NCI-H1092 (cell line): ENCODE measurements around the gene ZHX3.

Source experiments
- DNase-seq: peaks from one replicate; lab custom pipeline; 2025; lab: John Stamatoyannopoulos, UW

The ZHX3 gene

GRCh38 chr20:41151134-41151869 lies 166.2 kb downstream of the ZHX3 start:
- no peak for DNase-seq

GRCh38 chr20:41150664-41151063 lies 166.9 kb downstream of the ZHX3 start:
- no peak for DNase-seq

DNA sequence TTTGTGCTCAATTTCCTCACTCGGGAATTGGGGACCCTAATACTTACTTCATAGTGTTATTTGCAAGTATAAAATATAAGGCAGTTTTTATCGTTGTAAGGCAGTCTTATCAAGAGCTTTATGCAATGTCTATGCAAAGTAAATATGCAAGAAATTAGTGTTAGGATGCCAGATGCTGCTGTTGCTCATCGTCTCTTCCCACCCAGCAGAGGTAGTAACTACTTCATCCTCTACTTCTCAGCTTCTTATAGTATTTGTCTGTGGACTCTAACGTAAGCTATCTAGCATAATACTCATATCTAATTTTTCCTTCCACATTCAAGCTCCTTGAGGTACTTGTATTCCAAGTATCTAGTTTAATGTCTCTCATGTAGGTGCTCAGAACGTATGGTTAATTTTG lies 168.6 kb downstream of the ZHX3 start:
- DNase-seq: no peak

DNA sequence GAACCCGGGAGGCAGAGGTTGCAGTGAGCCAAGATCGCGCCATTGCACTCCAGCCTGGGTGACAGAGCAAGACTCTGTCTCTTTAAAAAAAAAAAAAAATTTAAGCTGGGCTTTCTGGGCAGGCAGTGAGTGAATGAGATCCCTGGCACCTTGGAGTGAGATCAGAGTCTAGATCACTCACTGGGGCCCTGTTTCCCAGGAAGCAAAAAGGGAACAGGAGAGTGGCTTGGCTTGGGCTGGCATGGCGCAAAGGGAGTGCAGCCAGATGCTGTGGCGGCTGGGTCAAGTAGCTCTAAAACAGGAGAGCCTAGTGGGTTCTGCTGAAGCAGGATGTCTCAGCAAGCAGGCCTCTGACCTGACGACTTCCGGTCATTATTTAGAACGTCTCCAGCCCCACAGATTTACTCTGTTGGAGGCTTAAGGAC lies 169.8 kb downstream of the ZHX3 start:
- no peak for DNase-seq

DNA sequence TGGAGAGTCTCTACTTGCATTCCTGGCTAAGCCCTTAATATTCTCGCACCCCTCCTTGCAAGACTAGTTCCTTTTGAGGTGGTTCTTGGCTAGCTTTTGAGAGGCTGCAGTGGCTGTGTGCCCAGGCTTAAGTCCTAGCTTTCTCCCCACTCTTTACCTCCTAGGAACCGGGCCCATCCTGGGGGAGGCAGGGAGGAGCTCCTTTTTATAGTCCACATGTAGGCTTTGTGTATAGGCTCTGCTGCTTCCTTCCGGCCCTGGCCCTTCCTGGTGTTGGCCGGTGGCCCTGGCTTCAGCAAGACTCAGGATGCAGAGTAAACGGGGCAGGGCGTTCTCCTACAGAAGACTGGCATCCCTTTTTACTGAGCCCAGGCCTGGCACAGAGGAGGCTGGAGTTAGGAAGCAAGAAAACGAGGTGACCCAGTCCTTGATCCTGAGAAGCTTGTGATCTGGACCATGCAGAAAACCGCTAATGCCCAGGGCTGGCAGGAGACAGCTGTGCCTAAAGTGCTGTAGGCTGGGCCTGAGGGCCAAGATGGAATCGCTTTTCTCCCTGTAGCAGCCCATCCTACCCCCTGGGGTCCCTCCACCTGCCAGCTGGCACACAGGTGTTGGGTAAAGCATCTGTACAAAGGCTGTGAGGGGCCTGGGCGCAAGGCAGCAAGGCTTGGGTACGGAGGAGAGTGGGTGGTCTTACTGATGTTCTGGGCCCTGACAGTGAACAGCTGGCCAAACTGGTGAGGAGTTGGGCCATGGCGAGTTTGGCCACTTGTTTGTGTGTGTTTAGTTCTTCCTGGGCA lies 171.5 kb downstream of the ZHX3 start:
- DNase-seq: no peak

DNA sequence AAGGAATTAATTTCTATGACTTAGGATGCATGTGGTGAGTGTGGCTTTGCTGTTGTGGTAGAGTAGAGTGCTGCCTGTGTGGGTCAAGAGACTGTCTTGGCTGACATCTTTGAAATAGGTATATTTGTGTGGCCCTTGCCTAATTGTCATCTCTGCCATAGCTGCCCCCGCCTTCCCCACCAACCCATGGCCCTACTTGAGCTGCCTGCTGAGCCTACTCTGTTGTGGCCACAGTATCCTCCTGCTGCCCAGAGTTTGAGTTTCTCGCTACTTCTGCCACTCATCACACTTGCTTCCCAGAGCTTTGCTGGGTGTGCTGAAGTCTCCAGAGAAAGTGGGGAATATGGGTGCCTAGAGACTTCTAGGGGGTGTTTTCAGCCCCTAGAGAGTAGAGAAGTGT lies 172.2 kb downstream of the ZHX3 start:
- no peak for DNase-seq

DNA sequence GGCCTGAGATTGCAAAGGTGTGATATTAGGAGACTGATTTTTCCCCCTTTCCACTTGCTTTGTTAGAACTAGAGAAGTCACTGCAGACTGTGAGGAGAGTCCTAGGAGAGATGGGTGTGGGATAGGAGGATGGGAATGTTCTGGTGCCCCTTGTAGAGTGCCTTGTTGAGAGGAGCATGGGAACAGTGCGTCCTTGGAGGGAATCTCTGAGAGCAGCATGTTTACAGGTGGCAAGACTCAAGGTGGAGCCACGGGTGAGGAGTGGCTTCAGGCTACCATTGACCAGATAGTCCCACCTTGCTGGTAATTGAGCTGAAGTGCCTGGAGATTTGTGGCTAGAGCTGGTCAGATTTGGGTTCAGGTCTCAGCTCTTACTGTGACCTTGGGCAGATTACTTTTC lies 174.2 kb downstream of the ZHX3 start:
- DNase-seq: no peak

- no peak for DNase-seq
These were observed 174.6 kb downstream of the ZHX3 start for GRCh38 chr20:41142919-41143318.

DNA sequence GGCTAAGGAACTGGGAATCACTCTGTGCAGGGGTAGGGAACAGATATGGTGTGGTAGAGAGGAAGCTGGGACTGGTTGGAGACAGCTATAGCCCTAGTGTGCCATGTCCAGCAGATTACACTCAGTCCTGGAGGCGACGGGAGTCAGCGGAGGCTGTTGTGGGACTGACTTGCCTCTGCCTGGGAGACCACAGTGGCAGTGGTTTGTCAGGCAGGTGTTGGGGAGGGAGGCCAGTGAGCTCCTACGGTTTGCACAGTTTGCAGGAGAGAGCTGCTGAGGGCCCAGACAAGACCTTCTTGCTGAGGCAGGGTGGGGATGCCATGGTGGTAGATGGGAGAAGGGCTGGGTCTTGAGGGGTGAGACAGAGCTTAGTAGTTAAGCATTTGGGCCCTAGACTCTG lies 175.3 kb downstream of the ZHX3 start:
- no peak for DNase-seq

GRCh38 chr20:41141153-41141815 lies 176.2 kb downstream of the ZHX3 start:
- DNase-seq: no peak

GRCh38 chr20:41140226-41141133 lies 177.1 kb downstream of the ZHX3 start:
- no peak for DNase-seq

GRCh38 chr20:41139227-41140093 lies 178.1 kb downstream of the ZHX3 start:
- no peak for DNase-seq

- no peak for DNase-seq
These were observed 178.9 kb downstream of the ZHX3 start for GRCh38 chr20:41138475-41139226.

DNA sequence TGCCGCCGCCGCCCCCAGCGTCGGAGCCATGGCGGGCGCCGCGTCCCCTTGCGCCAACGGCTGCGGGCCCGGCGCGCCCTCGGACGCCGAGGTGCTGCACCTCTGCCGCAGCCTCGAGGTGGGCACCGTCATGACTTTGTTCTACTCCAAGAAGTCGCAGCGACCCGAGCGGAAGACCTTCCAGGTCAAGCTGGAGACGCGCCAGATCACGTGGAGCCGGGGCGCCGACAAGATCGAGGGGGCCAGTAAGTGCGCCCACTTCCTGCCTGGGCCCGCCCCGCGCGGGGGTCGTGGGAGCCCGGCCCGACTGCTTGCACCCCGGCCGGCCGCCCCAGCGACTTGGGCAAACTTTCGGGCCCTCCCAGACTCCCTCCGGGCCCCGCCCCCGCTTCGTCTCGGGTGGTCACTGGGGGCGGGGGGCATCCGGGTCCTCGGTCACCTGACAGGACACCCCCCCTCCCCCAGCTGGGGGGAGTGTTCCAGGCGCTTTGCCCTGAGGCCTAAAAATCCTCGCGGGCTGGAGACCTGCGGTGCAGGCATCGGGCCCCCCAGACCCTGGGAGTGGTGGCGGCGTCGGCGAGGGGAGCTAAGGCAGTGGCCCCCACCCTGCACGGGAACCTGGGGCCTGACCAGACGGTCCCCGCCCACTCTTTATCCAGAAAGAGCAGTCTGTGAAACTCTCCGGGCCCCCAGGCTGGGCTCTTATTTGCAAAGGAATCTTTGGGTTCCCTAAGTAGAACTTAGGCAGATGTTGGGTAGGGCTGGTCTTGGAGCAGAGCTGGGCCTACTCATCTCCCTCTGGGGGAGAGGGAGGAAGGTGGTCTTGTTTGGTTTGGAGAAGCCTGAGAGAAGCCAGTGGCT lies 179.7 kb downstream of the ZHX3 start:
- DNase-seq: peak; percentile 27

DNA sequence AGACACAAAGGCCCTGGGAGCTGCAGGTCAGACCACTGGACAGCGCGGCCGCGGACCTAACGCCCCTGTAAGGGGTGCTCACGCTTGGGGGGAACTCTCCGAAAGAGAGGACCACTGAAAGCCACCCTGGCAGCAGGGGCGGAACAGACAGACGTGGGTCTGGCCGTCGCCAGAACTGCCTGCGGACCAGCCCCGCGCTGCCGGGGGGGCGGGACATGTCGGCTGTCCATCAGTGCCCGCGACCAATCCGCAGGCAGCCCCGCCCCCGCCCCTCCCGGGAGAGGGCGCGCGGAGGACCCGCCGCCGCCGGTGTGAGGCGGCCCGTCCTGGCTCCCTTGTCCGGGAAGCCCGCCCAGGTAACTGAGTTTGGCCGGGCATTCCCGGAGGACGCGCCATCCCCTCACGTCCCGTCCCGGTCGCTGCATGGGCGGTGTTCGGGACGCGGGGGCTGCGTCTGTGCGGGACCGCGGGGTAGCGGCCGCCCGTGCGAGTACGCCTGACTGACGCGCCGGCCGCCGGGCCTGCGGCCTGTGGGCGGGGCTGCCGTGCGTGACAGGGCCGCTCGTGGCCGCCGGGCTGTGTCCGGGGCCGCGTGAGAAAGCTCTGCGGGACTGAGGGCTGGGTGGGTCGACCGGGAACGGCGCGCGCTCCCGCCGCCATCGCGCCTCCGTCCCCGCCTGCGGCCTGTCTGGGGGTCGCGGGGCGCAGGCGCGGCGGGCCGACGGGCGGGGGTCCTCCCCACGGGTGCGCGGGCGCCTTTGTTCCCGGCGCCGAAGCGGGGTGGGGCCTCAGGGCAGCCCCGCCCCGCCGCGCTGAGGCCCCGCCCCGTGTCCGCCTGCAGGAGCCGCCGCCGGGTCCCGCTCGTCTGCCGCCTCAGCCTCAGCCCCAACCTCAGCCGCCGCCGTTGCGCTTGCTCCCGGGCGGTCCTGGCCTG lies 180.6 kb downstream of the ZHX3 start, which contains the start of gene PLCG1:
Gene PLCG1 (plus strand): TSS at position 864 of the 934 bp plus-strand sequence. CDS start 99 bp downstream, outside the sequence.
- DNase-seq: peak; percentile 81

- peak; percentile 42 for DNase-seq
These were observed 181.4 kb downstream of the ZHX3 start for GRCh38 chr20:41135888-41136679.
